CD4-positive, alpha-beta T cell treated with Interleukin-1 beta for 1 hour (primary cell): ENCODE results near the gene GFOD2.
"Not testable (repeated sequence)": the region's sequence is repeated elsewhere in the genome, so short reads cannot be mapped to it uniquely, and the experiment has no call there.

Experiments
- DNase-seq, 2 donors: peaks; one replicate each; pipeline ENCODE4 v3.0.0-alpha.2; 2020 to 2022

Gene GFOD2

GRCh38 chr16:67699265-67699664 is 19.9 kb downstream of the GFOD2 start:
- DNase-seq = no peak

GRCh38 chr16:67697422-67698185 is 21.5 kb downstream of the GFOD2 start:
- no peak for DNase-seq

GRCh38 chr16:67694611-67695010 is 24.5 kb downstream of the GFOD2 start:
- no peak for DNase-seq

- not testable (repeated sequence) for DNase-seq
These were observed 25.4 kb downstream of the GFOD2 start for GRCh38 chr16:67693517-67694285.

- DNase-seq = peak in 1 of 2 donors; percentile 15
These were observed 33.6 kb downstream of the GFOD2 start for GRCh38 chr16:67685388-67686112.

- DNase-seq = no peak
These were observed 35.3 kb downstream of the GFOD2 start for GRCh38 chr16:67683767-67684166.

GRCh38 chr16:67679935-67680897 is 38.9 kb downstream of the GFOD2 start:
- DNase-seq = no peak

- no peak for DNase-seq
These were observed 40.6 kb downstream of the GFOD2 start for GRCh38 chr16:67678354-67679023.

- no peak for DNase-seq
These were observed 41.4 kb downstream of the GFOD2 start for GRCh38 chr16:67677712-67678111.

- no peak for DNase-seq
These were observed 42.2 kb downstream of the GFOD2 start for GRCh38 chr16:67676939-67677338.

GRCh38 chr16:67676516-67676915 is 42.6 kb downstream of the GFOD2 start:
- DNase-seq = no peak

GRCh38 chr16:67675999-67676398 is 43.1 kb downstream of the GFOD2 start:
- no peak for DNase-seq

GRCh38 chr16:67675579-67675935 is 43.6 kb downstream of the GFOD2 start:
- DNase-seq = no peak

- DNase-seq = no peak
These were observed 44.1 kb downstream of the GFOD2 start for GRCh38 chr16:67674851-67675578.

GRCh38 chr16:67673712-67674580 is 45.2 kb downstream of the GFOD2 start:
- DNase-seq = peak in 1 of 2 donors; percentile 23

GRCh38 chr16:67672739-67673662 is 46.1 kb downstream of the GFOD2 start:
- DNase-seq = peak; percentile 63

GRCh38 chr16:67672306-67672705 is 46.8 kb downstream of the GFOD2 start:
- no peak for DNase-seq

- no peak for DNase-seq
These were observed 49.5 kb downstream of the GFOD2 start for GRCh38 chr16:67669499-67670101.
